Measurements from ENCODE around the gene DRICH1. TPM values are rescaled to one million over a fixed set of nuclear protein-coding genes. Genes with fewer than 3 reads are reported as not detected.
"Not testable (repeated sequence)": the region's sequence is repeated elsewhere in the genome, so short reads cannot be mapped to it uniquely, and the experiment has no call there.

The DRICH1 gene
- total and polyA plus RNA-seq, 2 of the 8 experiments (the other 6 are each of a cell fraction or from before 2014, with no cell fraction given), result 0.21 to 0.28 TPM

- not testable (repeated sequence) for H3K23ac ChIP-seq (ENCODE audit: insufficient read length); H4K20me1 ChIP-seq (replicated peaks in 1 of 2; ENCODE audit: control insufficient read depth in 1 of 2, insufficient read depth in 2 of 2, low read length in 2 of 2); FAIRE-seq; H3K4me1 ChIP-seq (replicated peaks in 1 of 4; ENCODE audit: control insufficient read depth in 3 of 4, insufficient read depth in 4 of 4, low read length in 3 of 4); H2BK5ac ChIP-seq (ENCODE audit: low read depth, low read length); H3K9ac ChIP-seq (replicated peaks in 1 of 4; ENCODE audit: extremely low read depth in 1 of 4, low read depth in 3 of 4, low read length in 3 of 4); H3K4me3 ChIP-seq (ENCODE audit: extremely low read depth in 1 of 4, insufficient read depth in 2 of 4, low read depth in 3 of 4, low read length in 4 of 4); H2BK120ac ChIP-seq (replicated peaks; ENCODE audit: low read depth, low read length); H2BK20ac ChIP-seq (ENCODE audit: low read length); H2BK15ac ChIP-seq (ENCODE audit: low read length); H2AK5ac ChIP-seq (ENCODE audit: low read depth, low read length); H3K27ac ChIP-seq (ENCODE audit: low read depth, low read length); H3K56ac ChIP-seq (replicated peaks; ENCODE audit: insufficient read length, low read depth, low read length); H4K8ac ChIP-seq (ENCODE audit: extremely low read depth, insufficient read depth, low read length); H4K5ac ChIP-seq (ENCODE audit: insufficient read length, low read depth, low read length); DNase-seq (ENCODE audit: low read depth in 1 of 2, low spot score in 2 of 2); H3K79me1 ChIP-seq (ENCODE audit: low read depth, low read length); H3K4ac ChIP-seq (replicated peaks; ENCODE audit: insufficient read length, low read depth, low read length); H3K4me2 ChIP-seq (ENCODE audit: insufficient read depth in 1 of 2, low read depth in 2 of 2, low read length in 2 of 2); H3K27me3 ChIP-seq (replicated peaks in 1 of 4; ENCODE audit: control insufficient read depth in 3 of 4, extremely low read depth in 1 of 4, insufficient read depth in 3 of 4, low read length in 3 of 4); H2BK12ac ChIP-seq (ENCODE audit: low read depth, low read length); H3K14ac ChIP-seq (ENCODE audit: insufficient read length); H3K79me2 ChIP-seq (ENCODE audit: control insufficient read depth in 1 of 2, insufficient read depth in 2 of 2, low read length in 2 of 2); H3K18ac ChIP-seq (ENCODE audit: extremely low read depth, low read length); H4K91ac ChIP-seq (replicated peaks; ENCODE audit: insufficient read length, low read length); H2AFZ ChIP-seq (ENCODE audit: low read length); H3K23me2 ChIP-seq (ENCODE audit: low read depth, low read length)
- ChIA-PET CTCF (ENCODE audit: partially characterized antibody) (interaction anchor here (0.6 kb wide), 1 partner anchor 200 kb away, joined by 3 read pairs; no protein-coding TSS in a partner anchor), POLR2A (ENCODE audit: partially characterized antibody) (interaction anchor here (1.1 to 1.4 kb wide), 2 partner anchors 9 to 35 kb away, joined by 3 read pairs; no protein-coding TSS in a partner anchor)
- 86% methylated on average over 4 of the region's 4 CpGs; no CpG with 5 or more reads in 1 of the 2 experiments for WGBS, 2 experiments (ENCODE audit: extremely low coverage in 1 of 2, insufficient coverage in 1 of 2, insufficient read length in 1 of 2, insufficient replicate concordance in 2 of 2, low coverage in 1 of 2, low lambda C conversion rate in 2 of 2, missing lambda C conversion rate in 1 of 2)
- Histone ChIP-seq H3K36me3 (ENCODE audit: control insufficient read depth in 2 of 4, insufficient read depth in 4 of 4, low read length in 3 of 4) (peaks cover 0 to 15% (median 3%) of the 10 kb centered on the region in 4 experiments; a peak in 6 of 8 replicates), H3K9me3 (ENCODE audit: insufficient read depth in 2 of 2, low read depth in 1 of 2, low read length in 1 of 2) (peaks cover 11 to 16% of the 10 kb centered on the region in 2 experiments; a peak in 3 of 4 replicates)
These were observed 28.3 kb upstream of the DRICH1 start for GRCh38 chr22:23660381-23660780.

All from H1 (cell line).